Measurements from ENCODE around the gene SIAH1.
"Not testable (repeated sequence)": the region's sequence is repeated elsewhere in the genome, so short reads cannot be mapped to it uniquely, and the experiment has no call there.

SIAH1 gene, protein sequence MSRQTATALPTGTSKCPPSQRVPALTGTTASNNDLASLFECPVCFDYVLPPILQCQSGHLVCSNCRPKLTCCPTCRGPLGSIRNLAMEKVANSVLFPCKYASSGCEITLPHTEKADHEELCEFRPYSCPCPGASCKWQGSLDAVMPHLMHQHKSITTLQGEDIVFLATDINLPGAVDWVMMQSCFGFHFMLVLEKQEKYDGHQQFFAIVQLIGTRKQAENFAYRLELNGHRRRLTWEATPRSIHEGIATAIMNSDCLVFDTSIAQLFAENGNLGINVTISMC

DNA sequence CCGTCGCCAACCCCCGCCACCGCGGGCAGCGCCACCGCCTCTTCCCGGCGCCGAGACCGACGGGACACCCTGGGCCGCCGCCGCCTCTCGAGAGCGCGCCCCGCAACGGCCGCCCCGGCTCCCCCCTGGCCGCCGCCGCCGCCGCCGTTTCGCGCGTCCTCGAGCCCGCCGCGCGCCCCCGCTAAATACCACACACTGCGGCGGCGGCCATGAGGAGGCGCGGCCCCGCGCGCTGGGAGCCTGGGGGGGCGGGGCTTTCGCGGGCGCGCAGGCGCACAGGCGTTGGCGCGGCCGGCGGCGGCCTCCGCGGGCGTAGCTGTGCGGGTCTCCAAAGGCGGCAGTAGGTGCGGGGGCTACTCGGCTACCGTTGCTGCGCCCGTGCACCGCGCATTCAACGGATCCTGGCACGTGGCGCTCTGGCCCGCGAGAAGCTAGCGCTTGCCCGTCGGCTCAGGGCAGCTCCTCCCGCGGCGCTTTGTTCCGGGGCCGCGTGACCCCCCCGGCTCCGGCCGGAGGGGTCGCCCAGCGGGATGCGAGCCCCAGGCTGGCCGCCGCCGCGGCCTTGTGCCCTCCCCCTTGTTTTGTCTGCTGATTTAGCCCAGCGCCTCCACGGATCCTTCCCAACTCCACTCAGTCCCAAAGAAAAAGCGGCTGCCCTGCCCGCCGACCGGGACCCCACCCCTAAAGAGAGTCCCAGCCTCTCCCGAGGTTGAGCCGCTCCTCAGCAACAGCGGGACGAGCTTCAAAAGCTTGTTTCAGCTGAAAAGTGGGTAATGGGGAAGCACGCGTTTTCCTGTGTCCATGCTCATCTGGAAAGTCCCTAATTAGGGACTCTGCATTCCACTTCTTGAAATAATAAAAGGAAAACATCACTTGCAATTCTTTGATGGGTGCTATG, at the start of gene SIAH1:
TSS of gene SIAH1 (minus strand) at position 161 of the 898 bp plus-strand sequence. CDS start 22,985 bp downstream, outside the sequence.
- DNase-seq (ENCODE audit: low read depth, low spot score) = peak; percentile 80

DNA sequence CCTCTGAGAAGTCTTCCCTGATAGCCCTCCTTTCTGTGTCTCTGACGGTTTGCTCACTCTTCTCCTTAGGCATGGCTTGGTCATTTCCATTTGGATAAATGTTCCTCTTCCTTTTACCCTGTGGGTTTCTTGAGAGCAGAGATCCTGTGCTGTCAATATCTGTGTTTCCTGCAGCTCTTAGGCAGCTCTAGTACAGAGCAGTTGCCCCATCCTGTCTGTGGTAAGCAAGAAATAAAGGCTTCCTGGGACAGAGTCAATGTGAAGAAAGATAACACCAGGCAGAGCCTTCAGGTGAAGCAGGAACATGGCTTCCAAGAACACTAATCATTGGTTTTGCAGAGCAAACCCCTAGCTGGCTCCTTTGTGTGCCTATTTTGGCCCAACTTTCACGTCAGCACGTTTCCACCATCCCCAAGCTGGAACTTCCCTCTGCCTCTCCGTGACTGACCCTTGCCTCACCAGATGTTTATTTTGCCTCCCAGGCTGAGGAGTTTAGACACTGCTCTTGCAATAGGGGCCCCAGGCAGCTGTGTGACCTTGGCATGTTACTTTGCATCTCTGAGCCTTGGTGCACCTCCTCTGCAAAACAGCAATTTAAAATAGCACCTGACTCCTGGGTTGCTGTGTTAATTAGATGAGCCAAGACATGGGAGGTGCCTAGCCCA, 49.6 kb upstream of the SIAH1 start:
- no peak for DNase-seq (ENCODE audit: low read depth, low spot score)

DNA sequence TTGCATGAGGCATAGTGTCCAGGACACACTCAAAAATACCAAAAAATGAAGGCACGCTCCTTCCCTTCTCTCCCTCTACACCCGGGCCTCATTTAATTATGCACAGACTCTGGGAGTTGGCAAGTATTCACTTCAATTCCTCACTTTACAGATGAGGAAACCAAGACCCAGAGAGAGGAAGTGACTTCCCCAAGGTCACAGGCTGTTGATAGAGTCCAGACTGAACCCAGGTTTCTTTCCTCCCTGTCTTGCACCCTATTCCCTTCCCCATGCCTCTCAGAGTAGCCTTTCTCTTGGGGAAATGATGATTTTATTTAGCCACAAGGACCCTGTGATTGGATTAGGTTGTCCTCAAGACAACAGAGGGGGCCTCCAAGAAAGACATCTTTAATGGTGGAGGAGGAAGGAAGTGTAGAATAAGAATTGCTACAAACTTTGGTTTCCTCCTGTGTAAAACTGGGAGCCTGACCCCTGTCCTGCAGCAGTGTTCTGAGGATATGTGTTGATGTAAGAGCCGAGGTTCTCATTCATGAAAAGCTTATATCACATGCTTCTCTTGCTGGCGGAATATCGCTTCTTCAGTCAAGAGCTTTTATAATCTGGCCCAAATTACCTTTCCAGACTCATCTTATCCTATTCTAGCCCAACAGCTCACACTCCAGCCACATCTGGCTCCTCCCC, 48.8 kb upstream of the SIAH1 start:
- no peak for DNase-seq (ENCODE audit: low read depth, low spot score)

DNA sequence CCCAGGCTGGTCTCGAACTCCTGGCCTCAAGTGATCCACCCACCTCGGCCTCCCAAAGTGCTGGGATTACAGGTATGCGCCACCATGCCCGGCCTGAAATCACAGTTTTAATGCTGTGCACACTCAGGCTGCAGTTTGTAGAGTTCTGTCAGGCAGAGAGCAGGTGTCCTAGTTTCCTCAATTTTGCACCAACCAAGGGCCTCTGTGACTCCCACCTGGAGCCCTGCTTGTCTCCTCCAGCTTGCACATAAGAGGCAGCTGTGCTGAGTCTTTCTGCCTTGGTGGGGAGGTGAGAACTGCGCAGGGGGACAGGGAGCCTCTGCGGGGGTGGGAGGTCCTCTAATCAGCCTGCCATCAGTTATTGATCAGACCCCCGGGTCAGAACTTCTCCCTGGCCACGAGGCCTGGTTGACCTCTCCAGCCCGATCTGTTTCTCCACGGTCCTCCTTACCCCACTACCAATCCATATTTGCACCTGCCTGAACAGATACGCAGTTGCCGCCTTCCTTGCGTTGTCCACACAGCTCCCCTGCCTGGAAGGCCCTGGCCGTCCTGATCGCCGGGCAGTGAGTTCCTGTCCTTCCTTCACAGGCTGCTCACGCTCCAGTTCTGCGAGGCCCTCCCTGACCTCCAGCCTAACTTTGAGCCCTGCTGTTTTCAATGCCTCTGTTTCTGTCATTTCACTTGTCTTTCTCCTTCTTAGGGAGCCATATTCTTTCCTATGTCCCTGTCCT, 48.1 kb upstream of the SIAH1 start:
- no peak for DNase-seq (ENCODE audit: low read depth, low spot score)

DNA sequence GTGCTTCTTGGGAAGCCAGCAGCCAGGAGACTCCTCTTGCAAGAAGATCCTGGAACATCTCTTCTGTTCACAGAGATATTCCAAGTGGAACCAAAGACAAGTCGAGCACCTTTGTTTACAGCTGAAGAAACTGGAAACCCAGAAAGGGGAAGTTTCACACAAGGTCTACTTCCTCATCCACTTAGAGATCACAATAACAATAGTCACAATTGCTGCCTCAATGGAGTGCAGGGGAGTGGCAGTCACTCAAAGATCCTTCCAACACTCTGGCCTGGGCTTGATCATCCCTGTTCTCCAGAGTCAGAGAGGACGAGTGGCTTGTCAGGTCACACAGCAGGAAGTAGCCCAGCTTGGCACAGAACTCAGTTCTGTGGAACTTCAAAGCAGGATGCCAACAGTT, 46.9 kb upstream of the SIAH1 start:
- no peak for DNase-seq (ENCODE audit: low read depth, low spot score)

DNA sequence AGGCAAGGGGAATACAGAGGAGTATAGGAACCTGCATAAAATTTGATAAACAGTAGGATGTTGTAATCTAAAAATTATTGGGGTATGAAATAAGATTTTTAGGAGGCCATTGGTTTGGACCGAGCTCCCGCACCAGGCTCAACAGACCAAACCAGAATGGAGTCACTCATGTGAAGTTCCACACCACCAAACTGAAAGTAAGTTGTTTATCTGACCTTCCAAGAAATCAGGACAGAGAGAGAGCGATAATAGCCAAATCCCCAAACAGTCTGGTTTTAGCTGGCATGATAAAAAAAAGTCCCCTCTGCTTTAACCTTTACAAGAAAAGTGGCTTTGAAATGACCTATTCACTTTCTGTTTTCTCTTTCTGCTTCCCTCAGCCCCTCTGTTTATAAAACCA, 45.7 kb upstream of the SIAH1 start:
- DNase-seq (ENCODE audit: low read depth, low spot score) = no peak

DNA sequence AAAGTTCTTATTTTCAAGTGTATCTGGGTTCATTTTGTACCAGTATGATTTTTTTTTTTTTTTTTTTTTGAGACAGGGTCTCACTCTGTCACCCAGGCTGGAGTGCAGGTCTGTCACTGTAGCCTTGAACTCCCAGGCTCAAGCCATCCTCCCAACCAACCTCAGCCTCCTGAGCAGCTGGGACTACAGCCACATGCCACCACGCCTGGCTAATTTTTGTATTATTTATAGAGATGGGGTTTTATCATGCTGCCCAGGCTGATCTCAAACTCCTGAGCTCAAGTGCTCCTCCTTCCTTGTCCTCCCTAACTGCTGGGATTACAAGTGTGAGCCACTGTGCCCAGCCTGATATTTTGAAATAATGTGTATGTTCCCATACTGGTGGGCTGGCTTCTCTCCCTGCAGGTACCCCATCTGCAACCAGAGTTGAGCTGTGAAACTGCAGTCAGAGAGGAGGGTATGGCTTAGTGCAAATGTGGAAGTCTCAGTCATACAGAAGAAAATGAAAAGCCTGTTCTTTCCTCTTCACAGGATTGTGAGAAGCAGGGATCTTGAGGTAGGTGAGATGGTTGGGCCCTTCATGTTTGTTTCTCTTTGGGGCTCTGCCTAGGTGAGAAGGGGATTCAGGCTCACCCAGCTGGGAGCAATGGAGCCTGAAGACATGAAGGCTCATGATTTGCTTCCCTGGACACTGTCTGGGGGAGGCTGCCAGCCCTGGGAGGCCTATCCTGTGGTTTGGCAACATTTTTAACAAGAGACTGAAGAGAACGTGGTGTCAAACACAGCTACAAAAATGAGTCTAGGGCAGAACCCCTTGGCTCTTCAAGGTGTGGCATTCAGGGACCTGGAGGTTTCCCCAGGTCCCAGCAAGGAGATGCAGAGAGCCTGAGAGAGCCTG, 41.3 kb upstream of the SIAH1 start:
- DNase-seq (ENCODE audit: low read depth, low spot score) = no peak

DNA sequence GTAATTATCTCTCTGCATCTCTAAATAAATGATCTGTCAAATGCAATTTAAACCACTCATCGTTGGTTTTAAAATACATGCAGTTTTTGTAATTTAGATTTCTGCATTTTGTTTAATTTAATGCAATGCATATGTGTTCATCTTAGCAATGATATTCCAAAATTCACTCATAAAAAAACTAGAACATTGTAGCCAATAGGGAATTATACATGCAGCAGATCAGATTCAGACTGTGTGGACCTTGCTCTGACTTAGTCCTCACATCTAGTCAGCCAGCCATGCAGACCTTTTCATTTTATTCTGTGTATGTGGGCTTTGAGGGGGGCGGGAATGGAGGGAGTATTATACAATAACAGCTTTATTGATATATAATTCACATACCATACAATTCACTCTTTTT, 37.3 kb upstream of the SIAH1 start:
- no peak for DNase-seq (ENCODE audit: low read depth, low spot score)

DNA sequence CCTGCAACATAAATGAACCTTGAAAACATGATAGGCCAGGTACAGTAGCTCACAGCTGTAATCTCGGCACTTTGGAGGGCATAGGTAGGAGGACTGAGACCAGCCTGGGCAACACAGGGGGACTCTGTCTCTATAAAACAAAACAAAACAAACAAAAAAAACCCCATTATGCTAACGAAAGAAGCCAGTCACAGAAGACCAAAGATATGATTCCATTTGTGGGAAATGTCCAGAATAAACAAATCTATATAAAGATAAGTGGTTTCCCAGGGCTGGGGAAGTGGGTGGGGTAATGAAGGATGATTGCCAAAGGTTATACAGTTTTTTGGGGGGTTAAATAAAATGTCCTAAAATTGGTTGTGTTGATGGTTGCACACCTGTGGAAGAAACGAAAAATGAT, 36.5 kb upstream of the SIAH1 start:
- DNase-seq (ENCODE audit: low read depth, low spot score) = no peak

DNA sequence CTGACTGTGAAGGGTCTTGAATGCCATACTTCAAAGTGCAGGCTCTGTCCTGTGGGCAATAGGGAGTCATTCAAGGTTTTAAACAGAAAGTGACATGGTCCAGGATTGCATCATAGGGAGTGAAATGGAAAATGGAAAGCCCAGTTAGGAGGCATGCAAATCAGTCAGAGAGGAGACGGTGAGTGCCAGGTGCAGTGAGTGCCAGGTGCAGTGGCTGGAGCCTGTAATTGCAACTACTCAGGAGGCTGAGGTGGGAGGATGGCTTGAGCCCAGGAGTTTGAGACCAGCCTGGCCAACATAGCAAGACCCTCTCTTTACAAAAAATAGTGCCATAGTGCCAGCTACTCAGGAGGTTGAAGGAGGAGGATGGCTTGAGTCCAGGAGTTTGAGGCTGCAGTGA, 35.2 kb upstream of the SIAH1 start:
- DNase-seq (ENCODE audit: low read depth, low spot score) = no peak

DNA sequence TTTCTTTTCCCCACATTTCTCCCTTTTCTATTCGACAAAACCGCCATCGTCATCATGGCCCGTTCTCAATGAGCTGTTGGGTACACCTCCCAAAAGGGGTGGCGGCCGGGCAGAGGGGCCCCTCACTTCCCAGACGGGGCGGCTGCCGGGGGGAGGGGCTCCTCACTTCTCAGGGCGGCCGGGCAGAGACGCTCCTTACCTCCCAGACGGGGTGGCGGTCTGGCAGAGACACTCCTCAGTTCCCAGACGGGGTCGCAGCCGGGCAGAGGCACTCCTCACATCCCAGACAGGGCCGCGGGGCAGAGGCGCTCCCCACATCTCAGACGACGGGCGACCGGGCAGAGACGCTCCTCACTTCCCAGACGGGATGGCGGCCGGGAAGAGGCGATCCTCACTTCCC, 31.4 kb upstream of the SIAH1 start:
- not testable (repeated sequence) for DNase-seq (ENCODE audit: low read depth, low spot score)

DNA sequence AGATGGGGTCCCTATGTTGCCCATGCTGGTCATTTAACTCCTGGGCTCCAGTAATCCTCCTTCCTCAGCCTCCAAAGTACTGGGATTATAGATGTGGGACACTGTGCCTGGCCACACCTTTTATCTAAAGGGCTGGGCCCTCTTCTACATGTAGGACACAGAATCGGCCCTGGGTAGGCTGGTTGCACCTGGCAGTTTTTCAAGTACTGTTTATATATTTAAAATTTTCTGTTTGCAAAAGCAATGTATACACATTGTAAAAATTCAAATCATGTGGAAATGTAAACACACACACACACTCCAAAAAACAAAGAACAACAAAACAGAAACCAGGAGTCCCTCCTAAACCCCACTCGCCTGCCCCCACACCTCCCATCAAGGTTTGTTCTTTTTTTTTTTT, 28.1 kb upstream of the SIAH1 start:
- DNase-seq (ENCODE audit: low read depth, low spot score) = no peak

DNA sequence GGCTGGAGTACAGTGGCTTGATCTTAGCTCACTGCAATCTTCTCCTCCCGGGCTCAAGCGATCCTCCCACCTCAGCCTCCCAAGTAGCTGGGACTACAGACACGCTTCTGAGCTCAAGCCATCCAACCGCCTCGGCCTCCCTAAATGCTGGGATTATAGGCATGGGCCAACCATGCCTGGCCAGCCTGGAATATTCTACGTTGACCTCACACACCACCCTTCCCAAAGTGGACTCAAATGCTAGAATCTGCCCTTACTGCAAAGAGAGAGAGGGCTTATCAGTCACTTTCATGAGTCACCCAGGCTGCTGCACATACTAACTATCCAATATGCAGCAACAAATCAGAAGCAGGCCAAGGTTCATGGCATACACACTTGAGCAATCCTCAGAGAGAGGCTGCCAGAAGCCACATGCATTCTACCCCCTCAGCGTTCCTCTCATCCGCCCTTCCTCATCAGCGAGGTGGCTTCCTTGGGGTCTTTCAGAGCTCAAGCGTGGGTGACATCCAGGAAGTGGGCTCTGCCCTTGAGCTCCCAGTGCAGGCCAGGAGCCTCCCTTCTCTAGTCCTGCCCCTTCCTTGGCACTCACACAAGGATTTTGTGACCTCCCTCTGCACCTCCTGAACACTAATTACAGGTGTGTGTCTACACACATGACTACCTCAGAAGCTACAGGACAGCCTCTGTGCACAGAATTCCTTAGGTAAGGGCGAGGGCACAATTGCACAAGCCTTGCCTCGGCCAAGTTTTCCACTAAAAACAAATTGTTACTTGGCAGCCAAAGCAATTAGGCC, 24.8 kb upstream of the SIAH1 start:
- no peak for DNase-seq (ENCODE audit: low read depth, low spot score)

DNA sequence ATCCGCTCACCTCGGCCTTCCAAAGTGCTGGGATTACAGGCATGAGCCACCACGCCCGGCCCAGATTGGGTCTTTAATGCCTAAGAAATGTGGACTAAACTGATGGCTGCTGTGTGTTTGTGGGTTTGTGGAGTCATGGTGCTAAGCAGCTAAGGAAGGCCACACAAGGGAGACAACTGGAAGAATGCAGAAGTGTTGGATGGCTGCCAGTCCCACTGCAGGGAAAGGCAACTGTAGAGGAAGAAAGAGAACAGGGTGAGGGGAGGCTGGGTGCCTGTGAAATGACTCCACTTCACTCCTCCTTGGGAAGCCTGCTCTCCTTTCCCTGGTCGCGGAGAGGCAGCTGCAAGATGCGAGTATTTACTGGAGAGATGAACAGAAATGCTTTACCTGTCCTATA, 23.5 kb upstream of the SIAH1 start:
- no peak for DNase-seq (ENCODE audit: low read depth, low spot score)

DNA sequence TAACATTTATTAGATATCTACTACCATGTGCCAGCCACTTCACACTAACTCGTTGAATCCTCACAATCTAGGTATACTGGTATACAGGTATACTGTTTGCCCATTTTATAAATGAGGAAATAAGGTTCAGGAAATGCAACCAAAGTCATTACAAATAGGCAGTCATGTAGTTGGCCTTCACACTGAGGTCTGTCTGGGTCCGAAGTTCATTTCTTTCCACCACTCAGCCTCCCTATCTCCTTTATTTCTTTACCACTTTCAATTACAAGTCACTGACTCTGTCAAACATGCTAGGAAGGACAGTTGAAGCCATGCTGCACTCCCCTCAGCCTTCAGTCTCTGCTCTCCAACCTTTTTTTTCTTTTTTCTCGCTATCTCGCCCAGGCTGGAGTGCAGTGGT, 20.7 kb upstream of the SIAH1 start:
- DNase-seq (ENCODE audit: low read depth, low spot score) = no peak

DNA sequence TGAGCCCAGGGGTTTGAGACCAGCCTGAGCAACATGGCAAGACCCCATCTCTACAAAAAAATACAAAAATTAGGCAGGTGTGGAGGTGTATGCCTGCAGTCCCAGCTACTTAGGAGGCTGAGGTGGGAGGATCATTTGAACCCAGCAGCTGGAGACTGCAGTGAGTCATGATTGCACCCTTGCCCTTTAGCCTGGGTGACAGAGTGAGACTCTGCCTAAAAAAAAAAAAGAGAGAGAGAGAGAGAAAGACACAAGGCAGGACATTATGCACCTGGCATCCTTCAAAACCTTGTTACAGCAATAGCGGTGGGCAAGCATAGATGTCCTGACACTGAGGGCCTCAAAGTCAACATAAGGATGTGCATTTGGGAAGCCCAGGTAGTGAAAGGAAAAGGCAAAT, 19.9 kb upstream of the SIAH1 start:
- no peak for DNase-seq (ENCODE audit: low read depth, low spot score)

DNA sequence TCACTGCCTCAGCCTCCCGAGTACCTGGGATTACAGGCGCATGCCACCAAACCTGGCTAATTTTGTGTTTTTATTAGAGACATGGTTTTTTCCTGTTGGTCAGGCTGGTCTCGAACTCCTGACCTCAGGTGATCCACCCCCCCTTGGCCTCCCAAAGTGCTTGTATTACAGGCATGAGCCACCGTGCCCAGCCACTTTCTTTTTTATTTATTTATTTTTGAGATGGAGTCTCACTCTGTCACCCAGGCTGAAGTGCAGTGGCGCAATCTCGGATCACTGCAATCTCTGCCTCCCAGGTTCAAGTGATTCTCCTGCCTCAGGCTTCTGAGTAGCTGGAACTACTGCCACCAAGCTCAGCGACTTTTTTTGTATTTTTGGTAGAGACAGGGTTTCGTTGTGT, 17.3 kb upstream of the SIAH1 start:
- not testable (repeated sequence) for DNase-seq (ENCODE audit: low read depth, low spot score)

DNA sequence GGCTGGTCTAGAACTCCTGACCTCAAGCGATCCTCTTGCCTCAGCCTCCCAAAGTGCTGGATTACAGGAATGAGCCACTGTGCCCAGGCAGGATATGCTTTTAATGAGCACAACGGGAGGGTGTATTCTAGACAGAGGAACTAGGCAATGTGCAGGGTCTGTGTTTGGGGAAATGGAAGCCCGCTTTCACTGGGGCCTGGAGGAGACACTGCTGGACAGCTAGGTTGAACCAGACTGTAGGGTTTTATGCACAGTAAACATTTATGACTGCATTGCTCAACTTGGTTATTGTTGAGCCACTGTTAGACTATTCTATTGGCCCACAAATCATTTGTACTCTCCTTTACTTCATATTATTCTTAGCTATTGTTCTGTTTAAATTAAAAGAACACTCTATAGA, 10.2 kb upstream of the SIAH1 start:
- DNase-seq (ENCODE audit: low read depth, low spot score) = no peak

DNA sequence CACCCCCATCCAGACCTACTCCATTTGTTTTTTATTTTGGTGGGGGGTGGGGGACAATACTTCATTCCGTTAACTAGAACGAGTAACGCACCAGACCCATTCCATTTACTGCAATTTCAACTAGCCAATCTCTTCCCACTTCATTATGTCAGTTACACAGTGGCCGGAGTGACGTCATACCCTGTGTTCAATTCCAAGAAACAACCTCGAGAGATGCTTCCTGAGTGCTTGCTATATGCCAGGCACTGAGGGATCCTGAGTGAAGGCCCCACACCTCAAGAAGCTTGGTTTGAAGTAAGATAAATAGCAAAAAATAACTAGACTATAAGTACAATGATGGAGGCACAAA, 9.1 kb upstream of the SIAH1 start:
- no peak for DNase-seq (ENCODE audit: low read depth, low spot score)
